Measurements from ENCODE around the gene YAP1.

Gene YAP1

GRCh38 chr11:102117472-102118113, 7.3 kb downstream of the YAP1 start:
- DNase-seq (ENCODE audit: low read depth) = no peak

- DNase-seq (ENCODE audit: low read depth) = no peak
These were observed 8.7 kb downstream of the YAP1 start for GRCh38 chr11:102118937-102119336.

GRCh38 chr11:102119997-102120396, 9.8 kb downstream of the YAP1 start:
- DNase-seq (ENCODE audit: low read depth) = no peak

GRCh38 chr11:102120437-102120973, 10.3 kb downstream of the YAP1 start:
- no peak for DNase-seq (ENCODE audit: low read depth)

- no peak for DNase-seq (ENCODE audit: low read depth)
These were observed 11.1 kb downstream of the YAP1 start for GRCh38 chr11:102121329-102121728.

- DNase-seq (ENCODE audit: low read depth) = no peak
These were observed 24.4 kb downstream of the YAP1 start for GRCh38 chr11:102134597-102134996.

GRCh38 chr11:102135256-102135655, 25.0 kb downstream of the YAP1 start:
- no peak for DNase-seq (ENCODE audit: low read depth)

- no peak for DNase-seq (ENCODE audit: low read depth)
These were observed 28.0 kb downstream of the YAP1 start for GRCh38 chr11:102138223-102138622.

- DNase-seq (ENCODE audit: low read depth) = no peak
These were observed 28.4 kb downstream of the YAP1 start for GRCh38 chr11:102138670-102139069.

- DNase-seq (ENCODE audit: low read depth) = no peak
These were observed 28.8 kb downstream of the YAP1 start for GRCh38 chr11:102139081-102139498.

- no peak for DNase-seq (ENCODE audit: low read depth)
These were observed 32.1 kb downstream of the YAP1 start for GRCh38 chr11:102142333-102142732.

- DNase-seq (ENCODE audit: low read depth) = no peak
These were observed 33.6 kb downstream of the YAP1 start for GRCh38 chr11:102143867-102144266.

- DNase-seq (ENCODE audit: low read depth) = no peak
These were observed 34.4 kb downstream of the YAP1 start for GRCh38 chr11:102144357-102145355.

- DNase-seq (ENCODE audit: low read depth) = no peak
These were observed 36.8 kb downstream of the YAP1 start for GRCh38 chr11:102147015-102147414.

- no peak for DNase-seq (ENCODE audit: low read depth)
These were observed 37.4 kb downstream of the YAP1 start for GRCh38 chr11:102147632-102148031.

- no peak for DNase-seq (ENCODE audit: low read depth)
These were observed 37.8 kb downstream of the YAP1 start for GRCh38 chr11:102148059-102148458.

- DNase-seq (ENCODE audit: low read depth) = no peak
These were observed 41.7 kb downstream of the YAP1 start for GRCh38 chr11:102151784-102152525.

- DNase-seq (ENCODE audit: low read depth) = no peak
These were observed 42.8 kb downstream of the YAP1 start for GRCh38 chr11:102153082-102153481.

GRCh38 chr11:102154806-102155205, 44.6 kb downstream of the YAP1 start:
- no peak for DNase-seq (ENCODE audit: low read depth)

- DNase-seq (ENCODE audit: low read depth) = no peak
These were observed 45.4 kb downstream of the YAP1 start for GRCh38 chr11:102155676-102156075.

GRCh38 chr11:102157219-102157618, 47.0 kb downstream of the YAP1 start:
- DNase-seq (ENCODE audit: low read depth) = no peak

- no peak for DNase-seq (ENCODE audit: low read depth)
These were observed 48.0 kb downstream of the YAP1 start for GRCh38 chr11:102158164-102158735.

Measured in activated T-cell treated with anti-CD3 and anti-CD28 coated beads for 48 hours (primary cell).